HL-60/S4 treated with phorbol 12-myristate 13-acetate at 8.2 ng/mL for 4 days and 3 days (cell line): ENCODE data around the gene SMG6.
"Not testable (repeated sequence)": the region's sequence is repeated elsewhere in the genome, so short reads cannot be mapped to it uniquely, and the experiment has no call there.

Experiments
- in situ Hi-C: fragments of 300-500 bp; cut with MboI; formaldehyde crosslinking; loops from 2 replicates; pipeline ENCODE4 v1.15.0; 2022; ENCODE audit warnings: low sequenced_read_pairs

Gene SMG6

GRCh38 chr17:2264067-2264860 is 39.3 kb downstream of the SMG6 start:
- in situ Hi-C loops, result no loop called here

GRCh38 chr17:2263183-2264066 is 40.2 kb downstream of the SMG6 start:
- in situ Hi-C loops, result no loop called here

GRCh38 chr17:2262135-2262587 is 41.4 kb downstream of the SMG6 start:
- in situ Hi-C loops, result no loop called here

- in situ Hi-C loops, result no loop called here
These were observed 43.6 kb downstream of the SMG6 start for GRCh38 chr17:2259769-2260536.

- in situ Hi-C loops, result not testable (repeated sequence)
These were observed 44.8 kb downstream of the SMG6 start for GRCh38 chr17:2258830-2259229.

- in situ Hi-C loops, result no loop called here
These were observed 49.7 kb downstream of the SMG6 start for GRCh38 chr17:2253768-2254406.

- in situ Hi-C loops, result no loop called here
These were observed 50.2 kb downstream of the SMG6 start for GRCh38 chr17:2253362-2253761.

GRCh38 chr17:2251098-2251497 is 52.5 kb downstream of the SMG6 start:
- in situ Hi-C loops, result no loop called here

GRCh38 chr17:2250140-2251095 is 53.2 kb downstream of the SMG6 start:
- in situ Hi-C loops, result no loop called here

- in situ Hi-C loops, result loop anchor here (25.0 kb wide), 1 partner anchor 185 kb away; the partner anchor contains the start of gene HIC1
These were observed 56.6 kb downstream of the SMG6 start for GRCh38 chr17:2247005-2247404.

- in situ Hi-C loops, result loop anchor here (25.0 kb wide), 1 partner anchor 183 kb away; the partner anchor contains the start of gene HIC1
These were observed 58.8 kb downstream of the SMG6 start for GRCh38 chr17:2244545-2245525.

- in situ Hi-C loops, result loop anchor here (25.0 kb wide), 1 partner anchor 182 kb away; the partner anchor contains the start of gene HIC1
These were observed 59.6 kb downstream of the SMG6 start for GRCh38 chr17:2243953-2244352.

GRCh38 chr17:2241823-2242222 is 61.8 kb downstream of the SMG6 start:
- in situ Hi-C loops, result loop anchor here (25.0 kb wide), 1 partner anchor 180 kb away; the partner anchor contains the start of gene HIC1

GRCh38 chr17:2240541-2240940 is 63.0 kb downstream of the SMG6 start:
- in situ Hi-C loops, result loop anchor here (25.0 kb wide), 1 partner anchor 178 kb away; the partner anchor contains the start of gene HIC1

GRCh38 chr17:2239882-2240430 is 63.6 kb downstream of the SMG6 start:
- in situ Hi-C loops, result loop anchor here (25.0 kb wide), 1 partner anchor 178 kb away; the partner anchor contains the start of gene HIC1

GRCh38 chr17:2239170-2239551 is 64.4 kb downstream of the SMG6 start:
- in situ Hi-C loops, result loop anchor here (25.0 kb wide), 1 partner anchor 177 kb away; the partner anchor contains the start of gene HIC1

- in situ Hi-C loops, result loop anchor here (25.0 kb wide), 1 partner anchor 176 kb away; the partner anchor contains the start of gene HIC1
These were observed 65.0 kb downstream of the SMG6 start for GRCh38 chr17:2238432-2239169.
